OCI-LY1 (cell line): ENCODE results near the gene ADAM12.

ENCODE experiments used
- H2AFZ ChIP-seq: fragments of 200-600 bp; sonication (generic), shearing (Covaris generic); 2 replicates; pipeline ENCODE4 v1.6.0; 2014; ENCODE audit warnings: antibody characterized with exemption, mild to moderate bottlenecking, low read length
- H3F3A ChIP-seq: fragments of 200-600 bp; sonication (generic), shearing (Covaris generic); 2 replicates; pipeline ENCODE4 v1.6.0; 2014; ENCODE audit warnings: mild to moderate bottlenecking, antibody characterized with exemption, low read length, moderate library complexity; ENCODE audit not compliant: insufficient read depth
- H3K27ac ChIP-seq: fragments of 200-600 bp; sonication (generic); 2 replicates; pipeline ENCODE4 v1.5.1; 2014; ENCODE audit warnings: low read length, mixed run types, mild to moderate bottlenecking, low read depth; ENCODE audit not compliant: poor library complexity, severe bottlenecking
- H3K27me3 ChIP-seq: fragments of 200-600 bp; sonication (generic); 2 replicates; pipeline ENCODE4 v1.6.0; 2014; ENCODE audit warnings: antibody characterized with exemption, mild to moderate bottlenecking, low read length, moderate library complexity; ENCODE audit not compliant: insufficient read depth
- H3K36me3 ChIP-seq: fragments of 200-600 bp; sonication (generic); 2 replicates; pipeline ENCODE4 v1.6.1; 2014; ENCODE audit warnings: mild to moderate bottlenecking, antibody characterized with exemption, low read length, moderate library complexity, mixed read lengths; ENCODE audit not compliant: insufficient read depth
- H3K4me1 ChIP-seq: fragments of 200-600 bp; sonication (generic); 2 replicates; pipeline ENCODE4 v1.5.1; 2014; ENCODE audit warnings: mild to moderate bottlenecking, low read length, moderate library complexity; ENCODE audit not compliant: insufficient read depth, severe bottlenecking
- H3K4me2 ChIP-seq: fragments of 200-600 bp; sonication (generic), shearing (Covaris generic); 2 replicates; pipeline ENCODE4 v1.6.1; 2014; ENCODE audit warnings: low read length
- H3K4me3 ChIP-seq: fragments of 200-600 bp; sonication (generic); 2 replicates; pipeline ENCODE4 v1.5.1; 2014; ENCODE audit warnings: low read length, low read depth, mild to moderate bottlenecking, mixed read lengths; ENCODE audit not compliant: poor library complexity, severe bottlenecking
- H3K79me2 ChIP-seq: fragments of 200-600 bp; shearing (Covaris generic); 2 replicates; pipeline ENCODE4 v1.6.1; 2016; ENCODE audit warnings: mixed run types, low read length, mixed read lengths; ENCODE audit not compliant: insufficient read depth
- H3K9ac ChIP-seq: fragments of 200-600 bp; sonication (generic), shearing (Covaris generic); 2 replicates; pipeline ENCODE4 v1.6.1; 2014; ENCODE audit warnings: mild to moderate bottlenecking, low read length, mixed read lengths
- H3K9me2 ChIP-seq: fragments of 200-600 bp; sonication (generic), shearing (Covaris generic); 2 replicates; pipeline ENCODE4 v1.6.1; 2014; ENCODE audit warnings: low read depth, mild to moderate bottlenecking, low read length, mixed read lengths
- H3K9me3 ChIP-seq: fragments of 200-600 bp; shearing (Covaris generic); 2 replicates; pipeline ENCODE4 v1.6.1; 2014; ENCODE audit warnings: low read length, mixed read lengths
- H4K20me1 ChIP-seq: fragments of 200-600 bp; sonication (generic), shearing (Covaris generic); 2 replicates; pipeline ENCODE4 v1.6.0; 2016; ENCODE audit warnings: mild to moderate bottlenecking, low read length; ENCODE audit not compliant: insufficient read depth
- CTCF ChIP-seq: fragments of 200-600 bp; sonication (generic), shearing (Covaris generic); IDR thresholded peaks from 2 replicates; pipeline ENCODE4 v1.5.1; 2017; ENCODE audit warnings: mild to moderate bottlenecking, antibody characterized with exemption, low read length, moderate library complexity, mixed read lengths
- EZH2 ChIP-seq: fragments of 200-600 bp; sonication (generic), shearing (Covaris generic); IDR thresholded peaks from 2 replicates; pipeline ENCODE4 v1.8.0; 2017; ENCODE audit warnings: borderline replicate concordance, mixed run types, mild to moderate bottlenecking, antibody characterized with exemption, low read length, moderate library complexity, mixed read lengths

Gene ADAM12

GRCh38 chr10:126215746-126216631 lies 172.3 kb downstream of the ADAM12 start:
- Histone ChIP-seq H3K4me2 (no peak overlapping the region), H3K27ac (no peak overlapping the region), H3F3A (no peaks in the 10 kb centered on the region), H3K4me3 (no peak overlapping the region), H4K20me1 (no peaks in the 10 kb centered on the region), H3K36me3 (no peaks in the 10 kb centered on the region), H2AFZ (no peak overlapping the region), H3K27me3 (no peaks in the 10 kb centered on the region), H3K79me2 (no peaks in the 10 kb centered on the region), H3K9me2 (no peaks in the 10 kb centered on the region), H3K4me1 (no peaks in the 10 kb centered on the region), H3K9ac (no peak overlapping the region), H3K9me3 (no peaks in the 10 kb centered on the region)
- TF ChIP-seq EZH2, result no peak
- TF ChIP-seq CTCF, result no peak

GRCh38 chr10:126214679-126215078 lies 173.6 kb downstream of the ADAM12 start:
- Histone ChIP-seq H3K9me3 (no peaks in the 10 kb centered on the region), H3K36me3 (no peaks in the 10 kb centered on the region), H4K20me1 (no peaks in the 10 kb centered on the region), H3F3A (no peaks in the 10 kb centered on the region), H3K27me3 (no peaks in the 10 kb centered on the region), H3K27ac (no peak overlapping the region), H2AFZ (no peak overlapping the region), H3K9me2 (no peaks in the 10 kb centered on the region), H3K4me1 (no peaks in the 10 kb centered on the region), H3K4me3 (no peak overlapping the region), H3K79me2 (no peaks in the 10 kb centered on the region), H3K4me2 (no peak overlapping the region), H3K9ac (no peak overlapping the region)
- TF ChIP-seq EZH2 (no peak), CTCF (no peak)

GRCh38 chr10:126214021-126214420 lies 174.3 kb downstream of the ADAM12 start:
- no peak overlapping the region for H2AFZ ChIP-seq
- no peaks in the 10 kb centered on the region for H3K9me3 ChIP-seq
- no peaks in the 10 kb centered on the region for H4K20me1 ChIP-seq
- H3K9me2 ChIP-seq, result no peaks in the 10 kb centered on the region
- H3F3A ChIP-seq, result no peaks in the 10 kb centered on the region
- no peaks in the 10 kb centered on the region for H3K4me1 ChIP-seq
- no peaks in the 10 kb centered on the region for H3K27me3 ChIP-seq
- H3K79me2 ChIP-seq, result no peaks in the 10 kb centered on the region
- no peak overlapping the region for H3K4me3 ChIP-seq
- TF ChIP-seq EZH2, result no peak
- no peak for TF ChIP-seq CTCF
- H3K9ac ChIP-seq, result no peak overlapping the region
- no peak overlapping the region for H3K4me2 ChIP-seq
- H3K27ac ChIP-seq, result no peak overlapping the region
- no peaks in the 10 kb centered on the region for H3K36me3 ChIP-seq
